H1 (cell line): ENCODE data around the gene BLOC1S1. TPM values are rescaled to one million over a fixed set of nuclear protein-coding genes. Genes with fewer than 3 reads are reported as not detected.

Experiments used
- CTCF ChIA-PET: fragments of 300-600 bp; sonication (Branson Sonifier 250); formaldehyde crosslinking; loops from one replicate; lab custom pipeline; 2021; ENCODE audit not compliant: partially characterized antibody; lab: Charles Lee
- POLR2A ChIA-PET: fragments of 300-600 bp; sonication (Branson Sonifier 250); formaldehyde crosslinking; loops from one replicate; lab custom pipeline; 2021; ENCODE audit warnings: inconsistent platforms; ENCODE audit not compliant: partially characterized antibody; lab: Charles Lee
- DNase-seq, 2 experiments: peaks; one replicate each; pipeline versions ENCODE4 v3.0.0 to v3.0.0-alpha.2; 2010 to 2022; ENCODE audit warnings: low spot score in 2 of 2, low read depth in 1 of 2, mixed read lengths in 1 of 2
- FAIRE-seq: peaks from 2 replicates; lab custom pipeline; 2011; peaks lifted over from hg19 to GRCh38; lab: Jason Lieb, UNC
- H2AFZ ChIP-seq: 2 replicates; pipeline ENCODE4 v1.8.1; 2012; ENCODE audit warnings: low read length, inconsistent platforms
- H2AK5ac ChIP-seq: 2 replicates; pipeline ENCODE4 v1.6.1; 2013; ENCODE audit warnings: low read depth, low read length
- H2BK120ac ChIP-seq: replicated peaks from 2 replicates; pipeline ENCODE3; 2013; ENCODE audit warnings: low read depth, low read length, inconsistent platforms
- H2BK12ac ChIP-seq: 2 replicates; pipeline ENCODE4 v1.6.1; 2013; ENCODE audit warnings: low read depth, low read length
- H2BK15ac ChIP-seq: 2 replicates; pipeline ENCODE4 v1.6.1; 2013; ENCODE audit warnings: low read length
- H2BK20ac ChIP-seq: 2 replicates; pipeline ENCODE4 v1.6.1; 2013; ENCODE audit warnings: low read length
- H2BK5ac ChIP-seq: 2 replicates; pipeline ENCODE4 v1.6.1; 2013; ENCODE audit warnings: low read depth, low read length
- H3K14ac ChIP-seq: 2 replicates; pipeline ENCODE4 v1.6.1; 2013; ENCODE audit warnings: inconsistent platforms; ENCODE audit not compliant: insufficient read length
- H3K18ac ChIP-seq: 2 replicates; pipeline ENCODE4 v1.6.1; 2013; ENCODE audit warnings: low read length; ENCODE audit errors: extremely low read depth
- H3K23ac ChIP-seq: 2 replicates; pipeline ENCODE4 v1.6.1; 2013; ENCODE audit warnings: inconsistent platforms; ENCODE audit not compliant: insufficient read length
- H3K23me2 ChIP-seq: 2 replicates; pipeline ENCODE4 v1.6.1; 2013; ENCODE audit warnings: low read depth, low read length
- H3K27ac ChIP-seq: 2 replicates; pipeline ENCODE4 v1.6.1; 2011; ENCODE audit warnings: low read depth, low read length, inconsistent platforms
- H3K27me3 ChIP-seq, 4 experiments: replicated peaks in 1 of 4; 1 replicate in 1 of 4; 2 replicates in 3 of 4; pipeline versions ENCODE4 v1.6.1 to v1.8.1; 2011 to 2013; ENCODE audit warnings: low read length in 3 of 4, mild to moderate bottlenecking in 3 of 4, inconsistent platforms in 2 of 4, mixed read lengths in 2 of 4, moderate library complexity in 1 of 4; ENCODE audit not compliant: control insufficient read depth in 3 of 4, insufficient read depth in 3 of 4; ENCODE audit errors: extremely low read depth in 1 of 4
- H3K36me3 ChIP-seq, 4 experiments: 2 replicates each; pipeline versions ENCODE4 v1.6.1 to v1.8.1; 2011 to 2013; ENCODE audit warnings: mild to moderate bottlenecking in 4 of 4, low read length in 3 of 4, moderate library complexity in 2 of 4, control low read depth in 1 of 4, inconsistent platforms in 1 of 4; ENCODE audit not compliant: insufficient read depth in 4 of 4, control insufficient read depth in 2 of 4
- H3K4ac ChIP-seq: replicated peaks from 2 replicates; pipeline ENCODE3; 2013; ENCODE audit warnings: low read length, low read depth, mixed read lengths, inconsistent platforms; ENCODE audit not compliant: insufficient read length
- H3K4me1 ChIP-seq, 4 experiments: replicated peaks in 1 of 4; 1 replicate in 1 of 4; 2 replicates in 3 of 4; pipeline versions ENCODE4 v1.6.1 to v1.8.1; 2011 to 2013; ENCODE audit warnings: low read length in 3 of 4, inconsistent platforms in 2 of 4, mixed read lengths in 1 of 4; ENCODE audit not compliant: insufficient read depth in 4 of 4, control insufficient read depth in 3 of 4
- H3K4me2 ChIP-seq, 2 experiments: 2 replicates each; pipeline versions ENCODE4 v1.6.1 to v1.8.1; 2011 to 2013; ENCODE audit warnings: low read depth in 2 of 2, low read length in 2 of 2, control low read depth in 1 of 2, inconsistent platforms in 1 of 2, mild to moderate bottlenecking in 1 of 2; ENCODE audit not compliant: insufficient read depth in 1 of 2
- H3K4me3 ChIP-seq, 4 experiments: fragments of 200-600, 300-600 bp in 1 of 4; sonication (generic), shearing (Covaris generic), sonication (Bioruptor Twin) in 1 of 4; 2 replicates each; pipeline versions ENCODE4 v1.5.1 to v1.8.1; 2011 to 2016; ENCODE audit warnings: low read length in 4 of 4, low read depth in 3 of 4, control low read depth in 2 of 4, inconsistent platforms in 2 of 4, mild to moderate bottlenecking in 2 of 4, mixed read lengths in 1 of 4, moderate library complexity in 1 of 4; ENCODE audit not compliant: insufficient read depth in 2 of 4; ENCODE audit errors: extremely low read depth in 1 of 4
- H3K56ac ChIP-seq: replicated peaks from 2 replicates; pipeline ENCODE3; 2013; ENCODE audit warnings: low read depth, mild to moderate bottlenecking, mixed read lengths, low read length, inconsistent platforms; ENCODE audit not compliant: insufficient read length
- H3K79me1 ChIP-seq: 2 replicates; pipeline ENCODE4 v1.6.1; 2013; ENCODE audit warnings: low read depth, low read length, control low read depth
- H3K79me2 ChIP-seq, 2 experiments: 2 replicates each; pipeline versions ENCODE4 v1.6.1 to v1.8.1; 2012 to 2013; ENCODE audit warnings: low read length in 2 of 2, mild to moderate bottlenecking in 2 of 2, inconsistent platforms in 1 of 2; ENCODE audit not compliant: insufficient read depth in 2 of 2, control insufficient read depth in 1 of 2
- H3K9ac ChIP-seq, 4 experiments: replicated peaks in 1 of 4; 1 replicate in 1 of 4; 2 replicates in 3 of 4; pipeline versions ENCODE4 v1.6.1 to v1.8.1; 2011 to 2013; ENCODE audit warnings: low read depth in 3 of 4, low read length in 3 of 4, control low read depth in 2 of 4, mild to moderate bottlenecking in 2 of 4, moderate library complexity in 2 of 4, inconsistent platforms in 1 of 4; ENCODE audit errors: extremely low read depth in 1 of 4
- H3K9me3 ChIP-seq, 2 experiments: 2 replicates each; pipeline versions ENCODE4 v1.6.1 to v1.8.1; 2012 to 2013; ENCODE audit warnings: mild to moderate bottlenecking in 2 of 2, moderate library complexity in 2 of 2, control low read depth in 1 of 2, inconsistent platforms in 1 of 2, low read depth in 1 of 2, low read length in 1 of 2, mixed read lengths in 1 of 2; ENCODE audit not compliant: insufficient read depth in 2 of 2
- H4K20me1 ChIP-seq, 2 experiments: replicated peaks in 1 of 2; 2 replicates each; pipeline versions ENCODE3 to v1.8.1; 2011 to 2013; ENCODE audit warnings: inconsistent platforms in 2 of 2, low read length in 2 of 2, mild to moderate bottlenecking in 1 of 2; ENCODE audit not compliant: insufficient read depth in 2 of 2, control insufficient read depth in 1 of 2
- H4K5ac ChIP-seq: 2 replicates; pipeline ENCODE4 v1.6.1; 2013; ENCODE audit warnings: low read length, low read depth, mixed read lengths, inconsistent platforms; ENCODE audit not compliant: insufficient read length
- H4K8ac ChIP-seq: 2 replicates; pipeline ENCODE4 v1.8.0; 2013; ENCODE audit warnings: mild to moderate bottlenecking, moderate library complexity, low read length, inconsistent platforms; ENCODE audit not compliant: insufficient read depth; ENCODE audit errors: extremely low read depth
- H4K91ac ChIP-seq: replicated peaks from 2 replicates; pipeline ENCODE3; 2013; ENCODE audit warnings: low read length, mixed read lengths, inconsistent platforms; ENCODE audit not compliant: insufficient read length
- ASH2L ChIP-seq: fragments of 200-600, 300-600 bp; sonication (generic); IDR thresholded peaks from one replicate; pipeline ENCODE4 v1.7.1; 2017; ENCODE audit warnings: low read length
- BACH1 ChIP-seq: IDR thresholded peaks from 2 replicates; pipeline ENCODE4 v1.6.1; 2012; ENCODE audit warnings: low read length, improper control_type of control experiment
- CBX5 ChIP-seq: fragments of 300-800, 300-1000 bp; sonication (generic); IDR thresholded peaks from 2 replicates; pipeline ENCODE4 v1.7.1; 2016; ENCODE audit warnings: antibody characterized with exemption, low read length, low read depth
- CTBP2 ChIP-seq: IDR thresholded peaks from 2 replicates; pipeline ENCODE4 v1.7.0; 2011; ENCODE audit warnings: borderline replicate concordance, mild to moderate bottlenecking, moderate library complexity, mixed read lengths, low read length; ENCODE audit not compliant: insufficient read depth, insufficient read length
- EP300 ChIP-seq, 2 experiments: IDR thresholded peaks; 1 replicate in 1 of 2; 2 replicates in 1 of 2; pipeline ENCODE4 v1.6.1; 2011 to 2012; ENCODE audit warnings: low read depth in 2 of 2, low read length in 2 of 2, mild to moderate bottlenecking in 2 of 2, borderline replicate concordance in 1 of 2, inconsistent platforms in 1 of 2, moderate library complexity in 1 of 2
- KDM5A ChIP-seq: fragments of 200-600 bp; IDR thresholded peaks from 2 replicates; pipeline ENCODE4 v1.7.1; 2012; ENCODE audit warnings: mild to moderate bottlenecking, low read length, inconsistent platforms, mixed read lengths
- POU5F1 ChIP-seq: IDR thresholded peaks from 2 replicates; pipeline ENCODE4 v1.6.1; 2011; ENCODE audit warnings: low read depth, mild to moderate bottlenecking, low read length, moderate library complexity
- RAD21 ChIP-seq, 2 experiments: IDR thresholded peaks in 1 of 2; conservative IDR thresholded peaks in 1 of 2; 2 replicates each; pipeline ENCODE4 v1.6.1; 2011; ENCODE audit warnings: low read depth in 2 of 2, low read length in 2 of 2, improper control_type of control experiment in 1 of 2, inconsistent platforms in 1 of 2, mild to moderate bottlenecking in 1 of 2, moderate library complexity in 1 of 2
- SP2 ChIP-seq: IDR thresholded peaks from 2 replicates; pipeline ENCODE4 v1.6.1; 2012; ENCODE audit warnings: mild to moderate bottlenecking, low read length, inconsistent platforms
- YY1 ChIP-seq: IDR thresholded peaks from 2 replicates; pipeline ENCODE4 v1.6.1; 2011; ENCODE audit warnings: low read depth, mild to moderate bottlenecking, low read length
- WGBS, 2 experiments: shearing (Covaris generic) in 1 of 2; methylation state at CpG; one replicate each; pipeline versions ENCODE4 v1.1.6 to v1.1.7; 2013 to 2015; ENCODE audit warnings: low lambda C conversion rate in 2 of 2, mixed read lengths in 2 of 2, inconsistent platforms in 1 of 2, low coverage in 1 of 2, missing lambda C conversion rate in 1 of 2; ENCODE audit not compliant: insufficient replicate concordance in 2 of 2, insufficient coverage in 1 of 2, insufficient read length in 1 of 2; ENCODE audit errors: extremely low coverage in 1 of 2, missing lambda C conversion rate in 1 of 2; 5-methylcytosine and 5-hydroxymethylcytosine counted together
- polyA plus RNA-seq, 7 experiments: library from polyadenylated mRNA; depleted of rRNA in 3 of 7; stranded (reverse) in 5 of 7; unstranded in 2 of 7; fragments of >200 nt in 5 of 7; fragments of 200-250 nt in 2 of 7; gene quantifications; 1 replicate in 5 of 7; 2 replicates in 1 of 7; 4 replicates in 1 of 7; pipeline versions ENCODE4 v1.2.1 to v1.2.3, GENCODE V29; 2011 to 2013; ENCODE audit warnings: missing spikeins in 2 of 7, mixed read lengths in 2 of 7
- total RNA-seq: library from RNA; stranded (reverse); fragmentation: NEBNext Ultra II Directional; extraction: Animal tissue kit (Norgen Biotek cat#: 25700); gene quantifications from 2 replicates; pipeline ENCODE4 v1.2.1, GENCODE V29; 2021

BLOC1S1 gene
- total and polyA plus RNA-seq, 2 of the 8 experiments (the other 6 are each of a cell fraction or from before 2014, with no cell fraction given), result 91.1 to 185 TPM

DNA sequence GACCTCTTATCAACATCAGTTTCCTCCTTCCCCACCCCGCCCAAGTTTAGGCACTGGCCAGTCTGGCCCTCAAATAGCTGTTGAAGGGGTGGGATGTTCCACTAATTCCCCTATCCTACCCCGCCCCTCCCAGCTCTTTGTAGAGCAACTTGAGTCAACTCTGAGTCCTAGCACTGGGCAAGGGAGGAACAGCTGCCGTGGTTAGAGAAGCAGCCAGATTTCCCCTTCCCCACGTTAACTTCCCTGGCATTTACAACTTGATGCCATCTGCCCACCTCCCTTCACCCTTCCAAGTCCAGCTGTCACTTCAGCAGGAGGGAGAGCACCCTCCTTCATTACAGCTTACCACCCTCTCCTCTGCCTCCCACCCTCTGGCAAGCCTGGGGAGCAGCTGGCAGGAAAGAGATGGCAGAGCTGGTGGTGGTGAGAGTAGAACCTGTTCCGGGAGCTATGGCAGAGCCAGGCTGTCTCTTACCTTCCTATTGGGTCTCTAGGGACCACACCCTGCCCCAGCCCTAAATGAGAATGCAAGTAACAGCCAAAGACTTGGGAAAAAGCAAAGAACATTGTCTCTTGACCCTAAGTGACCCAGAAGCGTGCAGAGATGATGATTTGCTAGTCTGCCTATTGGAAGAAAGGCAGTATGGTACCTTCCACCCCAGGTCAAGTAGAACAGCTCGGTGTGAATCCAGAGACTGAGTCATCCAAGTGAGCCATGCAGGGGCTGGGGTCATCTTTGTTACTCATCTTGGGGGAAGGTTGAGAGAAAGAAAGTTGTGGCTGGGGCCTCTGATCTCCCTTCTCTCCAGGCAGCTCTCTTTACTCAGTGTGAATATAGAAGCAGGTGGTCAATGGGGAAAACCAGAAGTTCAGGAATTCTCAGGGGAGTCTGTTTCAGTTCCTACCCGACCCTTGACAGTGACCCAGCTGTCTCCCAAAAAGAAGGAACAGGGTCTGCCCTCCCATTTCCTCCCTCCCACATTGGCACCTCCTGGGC, 1.5 kb downstream of the BLOC1S1 start:
- peak overlapping the region; percentile 87 to 89 for H3K4me2 ChIP-seq
- H3K23me2 ChIP-seq, result peaks cover 12% of the 10 kb centered on the region
- peaks cover 5% of the 10 kb centered on the region for H3K79me1 ChIP-seq
- peaks cover 0 to 9% of the 10 kb centered on the region in 2 experiments; a peak in 1 of 4 replicates for H3K79me2 ChIP-seq
- no peak overlapping the region for H3K23ac ChIP-seq
- H2AK5ac ChIP-seq, result no peak overlapping the region
- 52% methylated on average over 8 of the region's 8 CpGs; no CpG with 5 or more reads in 1 of the 2 experiments for WGBS, 2 experiments
- H3K36me3 ChIP-seq, result 0 out of 8 replicates have a peak, but pooled peaks cover 0 to 4% (median 0%) of the 10 kb centered on the region in 4 experiments
- H4K8ac ChIP-seq, result no peak overlapping the region
- peak overlapping the region; percentile 77 to 95 (median 87) for H3K4me3 ChIP-seq
- H3K14ac ChIP-seq, result no peak overlapping the region
- H3K4ac ChIP-seq, result no peak overlapping the region
- no peak for FAIRE-seq
- H2AFZ ChIP-seq, result no peak overlapping the region
- H3K18ac ChIP-seq, result 0 out of 2 replicates have a peak overlapping the region, but pooled peaks have one; percentile 13
- H3K27me3 ChIP-seq, result no peaks in the 10 kb centered on the region
- peaks cover 0 to 2% of the 10 kb centered on the region in 2 experiments for H4K20me1 ChIP-seq
- peak overlapping the region; percentile 18 for H2BK120ac ChIP-seq
- H3K56ac ChIP-seq, result no peak overlapping the region
- H4K91ac ChIP-seq, result no peak overlapping the region
- no peaks in the 10 kb centered on the region for H3K9me3 ChIP-seq
- DNase-seq, result no peak
- H4K5ac ChIP-seq, result peak overlapping the region; percentile 4
- peak overlapping the region in 3 of 4 experiments; percentile 57 to 63 (median 62); a peak in 4 of 7 replicates for H3K9ac ChIP-seq
- peaks cover 10 to 27% (median 19%) of the 10 kb centered on the region in 4 experiments for H3K4me1 ChIP-seq
- H3K27ac ChIP-seq, result 0 out of 2 replicates have a peak overlapping the region, but pooled peaks have one; percentile 13
- H2BK15ac ChIP-seq, result peak overlapping the region; percentile 95
- ChIA-PET POLR2A (interaction anchor here (0.7 to 8.3 kb wide), 10 partner anchors 8 to 324 kb away, joined by 3 to 103 read pairs (median 5); partner anchors contain the start of genes CD63 and ITGA7), CTCF (interaction anchor here (0.8 to 11.1 kb wide), 13 partner anchors 8 to 362 kb away, joined by 3 to 229 read pairs (median 4); partner anchors contain the start of genes CD63 and ITGA7)
- H2BK12ac ChIP-seq, result peak overlapping the region; percentile 77; the same call in 1 of the 2 replicates
- H2BK20ac ChIP-seq, result no peak overlapping the region
- peak overlapping the region; percentile 76; the same call in 1 of the 2 replicates for H2BK5ac ChIP-seq
- no peak for TF ChIP-seq BACH1
- no peak for TF ChIP-seq KDM5A
- TF ChIP-seq RAD21 (IDR thresholded peaks at IDR 0.05 in 1 of 2, conservative IDR thresholded peaks at IDR 0.05 in 1 of 2; ENCODE audit: low read depth in 2 of 2, low read length in 2 of 2), result no peak
- TF ChIP-seq YY1, result no peak
- no peak for TF ChIP-seq CTBP2
- TF ChIP-seq EP300 (IDR thresholded peaks at IDR 0.05; ENCODE audit: borderline replicate concordance in 1 of 2, low read depth in 2 of 2, low read length in 2 of 2), result no peak
- TF ChIP-seq POU5F1, result no peak
- no peak for TF ChIP-seq SP2
- no peak for TF ChIP-seq ASH2L
- TF ChIP-seq CBX5, result no peak
